NCI-H526 treated with DMSO at 0.1 percent for 48 hours (cell line): Measurements from ENCODE around the gene ZNF276.

Source experiments
- DNase-seq: peaks from one replicate; lab custom pipeline; 2025; lab: John Stamatoyannopoulos, UW

Gene ZNF276

GRCh38 chr16:89716493-89716892 is 4.8 kb upstream of the ZNF276 start:
- no peak for DNase-seq

GRCh38 chr16:89716916-89717687 is 4.2 kb upstream of the ZNF276 start:
- no peak for DNase-seq

DNA sequence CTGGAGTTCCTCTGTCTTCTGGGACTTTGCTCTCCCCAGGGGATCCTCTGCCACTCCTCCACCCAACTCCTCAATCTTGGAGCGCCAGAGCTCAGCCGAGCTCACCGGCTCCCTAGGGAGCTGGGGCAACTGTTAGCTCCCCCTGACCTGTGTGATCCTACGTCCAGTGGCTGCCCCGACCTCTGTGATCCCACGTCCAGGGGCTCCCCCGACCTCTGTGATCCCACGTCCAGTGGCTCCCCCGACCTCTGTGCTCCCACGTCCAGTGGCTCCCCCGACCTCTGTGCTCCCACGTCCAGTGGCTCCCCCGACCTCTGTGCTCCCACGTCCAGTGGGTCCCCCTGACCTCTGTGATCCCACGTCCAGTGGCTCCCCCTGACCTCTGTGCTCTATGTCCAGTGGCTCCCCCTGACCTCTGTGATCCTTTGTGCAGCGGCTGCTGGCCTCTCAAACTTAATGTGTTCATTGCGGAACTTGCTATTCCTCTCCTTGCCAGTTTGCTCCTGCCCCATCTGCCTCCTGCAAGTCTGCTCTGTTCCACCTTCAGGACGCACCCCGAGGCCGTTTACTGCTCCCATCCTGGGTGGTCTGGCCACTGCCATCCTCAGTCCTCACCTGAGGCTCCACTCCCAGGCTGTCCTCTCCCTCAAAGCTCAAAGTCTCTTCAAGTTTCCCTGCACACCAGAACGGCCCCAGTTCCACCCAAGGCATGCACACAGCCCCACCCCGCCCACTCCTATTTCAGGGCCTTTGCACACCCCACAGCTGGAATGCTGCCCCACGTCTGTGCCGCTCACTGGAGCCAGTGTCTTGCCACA is 3.4 kb upstream of the ZNF276 start:
- no peak for DNase-seq

- no peak for DNase-seq
Observed at GRCh38 chr16:89720551-89720812, 855 bp upstream of the ZNF276 start.

GRCh38 chr16:89721546-89722391 is 432 bp downstream of the ZNF276 start:
- no peak for DNase-seq

- DNase-seq = no peak
Observed at GRCh38 chr16:89722392-89723278, 1.3 kb downstream of the ZNF276 start.

GRCh38 chr16:89723279-89724250 is 2.2 kb downstream of the ZNF276 start:
- no peak for DNase-seq

DNA sequence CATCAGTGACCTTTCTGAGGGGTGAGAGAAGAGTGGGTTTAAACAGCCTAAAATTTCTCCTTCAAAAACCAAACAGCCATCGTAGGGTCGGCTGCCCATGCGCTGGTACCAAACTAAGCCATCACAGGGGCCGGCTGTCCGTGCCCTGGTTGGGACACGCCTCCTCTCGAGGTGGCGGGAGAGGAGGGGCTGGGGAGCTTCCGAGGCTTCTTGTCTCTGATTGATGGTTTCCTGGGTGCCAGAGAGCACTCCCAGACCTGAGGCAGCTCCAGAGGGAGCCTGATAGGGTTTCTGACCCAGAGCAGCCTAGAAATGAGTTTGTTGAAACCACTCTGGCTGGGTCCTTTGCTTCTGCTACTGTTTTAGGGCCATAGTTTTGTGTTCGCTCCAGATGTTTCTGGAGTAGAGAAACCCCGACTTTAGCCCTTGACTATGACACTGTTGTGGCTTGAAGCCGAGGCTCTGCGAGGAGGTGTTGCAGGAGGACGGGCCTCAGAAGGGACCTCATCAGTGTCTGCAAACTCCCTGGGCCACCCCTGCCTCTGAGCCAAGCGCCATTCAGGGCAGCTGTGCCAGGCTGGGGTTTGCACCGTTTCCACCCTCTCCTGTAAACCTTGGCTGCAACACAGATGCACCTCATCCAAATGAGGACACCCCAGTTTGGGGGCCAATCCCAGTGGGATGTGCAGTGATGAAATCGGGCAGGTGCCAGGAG is 6.2 kb downstream of the ZNF276 start:
- no peak for DNase-seq

- no peak for DNase-seq
Observed at GRCh38 chr16:89729293-89729692, 8.0 kb downstream of the ZNF276 start.

DNA sequence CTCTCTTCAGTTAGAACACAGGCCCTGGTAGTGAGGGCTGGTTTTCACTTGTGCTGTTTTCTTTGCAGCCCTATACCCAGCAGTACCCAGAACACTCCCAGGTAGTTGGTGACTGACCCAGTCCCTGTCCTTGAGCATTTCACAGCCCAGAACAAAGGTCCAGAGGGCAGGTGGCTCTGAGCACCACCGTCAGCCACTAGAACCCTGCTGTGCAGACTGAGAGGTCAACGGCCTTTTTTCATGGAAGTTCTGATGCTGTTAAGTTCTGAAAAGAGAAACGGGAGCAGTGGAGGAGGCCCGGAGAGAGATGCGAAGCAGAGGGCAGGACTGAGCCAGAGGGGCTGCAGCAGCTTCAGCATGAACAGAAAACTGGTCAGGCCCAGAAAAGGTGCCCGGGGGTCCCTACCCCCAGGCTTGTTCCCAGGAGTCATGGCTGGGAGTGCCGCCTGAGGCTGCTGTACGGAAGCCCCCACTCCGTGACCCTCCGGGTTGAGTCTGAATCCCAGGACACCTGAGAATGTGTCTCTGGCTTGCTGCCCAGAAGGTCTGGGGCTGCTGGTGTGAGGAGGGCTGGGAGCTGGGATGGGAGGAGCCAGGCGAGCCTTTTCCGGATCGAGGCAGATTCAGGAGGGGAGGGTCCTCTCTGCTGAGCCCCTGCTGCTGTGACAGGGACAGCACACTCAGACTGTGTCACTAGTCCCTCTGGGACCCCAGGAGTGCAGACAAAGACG is 8.7 kb downstream of the ZNF276 start:
- no peak for DNase-seq

DNA sequence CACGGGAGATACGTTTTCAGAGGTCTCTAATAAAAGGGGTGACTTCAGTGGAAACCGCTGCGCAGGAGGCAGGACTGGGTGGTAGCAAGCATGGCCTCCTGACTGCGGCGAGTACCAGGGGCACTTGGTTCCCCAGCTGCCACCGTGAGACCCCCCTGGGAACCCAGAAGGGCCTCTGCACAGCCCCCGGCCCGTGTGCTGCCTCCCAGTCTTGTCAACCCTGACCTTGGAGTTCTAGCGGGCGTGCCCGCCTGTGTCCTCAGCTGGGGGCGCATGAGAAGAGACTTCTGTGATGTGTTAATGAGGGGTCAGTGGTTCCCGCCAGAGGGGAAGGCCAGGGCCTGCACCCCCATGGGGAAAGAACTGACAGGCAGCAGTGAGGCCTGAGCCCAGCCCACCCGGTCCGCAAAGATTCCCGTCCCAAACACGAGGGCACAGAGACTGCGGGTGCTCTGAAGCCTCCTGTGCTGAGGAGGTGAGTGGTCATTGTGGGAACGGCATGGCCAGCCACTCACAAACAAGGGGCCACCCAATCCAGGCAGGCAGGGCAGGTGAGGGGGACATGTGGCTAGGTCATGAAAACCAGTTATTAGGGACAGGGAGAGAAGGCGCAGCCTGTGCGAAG is 9.4 kb downstream of the ZNF276 start:
- no peak for DNase-seq

GRCh38 chr16:89732142-89732917 is 11.0 kb downstream of the ZNF276 start:
- no peak for DNase-seq

DNA sequence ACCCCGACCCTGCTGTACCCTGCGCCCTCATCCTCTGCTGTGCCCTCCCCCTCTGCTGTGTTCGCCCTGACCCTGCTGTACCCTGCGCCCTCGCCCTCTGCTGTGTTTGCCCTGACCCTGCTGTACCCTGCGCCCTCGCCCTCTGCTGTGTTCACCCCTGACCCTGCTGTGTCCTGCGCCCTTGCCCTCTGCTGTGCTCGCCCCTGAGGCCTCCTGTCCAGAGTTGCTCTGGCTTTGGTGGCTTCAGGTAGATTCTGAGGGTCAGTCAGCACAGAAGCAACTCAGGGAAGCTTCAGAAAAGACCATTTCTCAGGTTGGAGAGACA is 11.5 kb downstream of the ZNF276 start:
- no peak for DNase-seq

- DNase-seq = no peak
Observed at GRCh38 chr16:89733322-89733721, 12.0 kb downstream of the ZNF276 start.

DNA sequence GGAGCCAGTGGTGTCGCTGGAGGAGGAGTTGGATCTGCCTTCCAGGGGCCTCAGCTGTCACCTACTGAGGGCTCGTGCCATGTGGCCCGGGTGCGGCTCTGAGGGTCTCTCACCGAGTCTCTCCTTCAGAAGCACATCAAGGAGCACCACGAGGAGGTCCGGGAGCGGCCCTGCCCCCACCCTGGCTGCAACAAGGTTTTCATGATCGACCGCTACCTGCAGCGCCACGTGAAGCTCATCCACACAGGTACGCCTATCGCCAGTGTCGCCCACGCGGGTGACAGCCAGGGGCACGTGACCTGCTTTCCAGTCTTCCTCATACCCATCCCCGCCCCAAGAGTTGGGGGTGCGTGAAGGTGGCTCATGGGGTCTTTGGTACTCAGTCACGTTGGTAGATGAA is 12.5 kb downstream of the ZNF276 start:
- DNase-seq = no peak

DNA sequence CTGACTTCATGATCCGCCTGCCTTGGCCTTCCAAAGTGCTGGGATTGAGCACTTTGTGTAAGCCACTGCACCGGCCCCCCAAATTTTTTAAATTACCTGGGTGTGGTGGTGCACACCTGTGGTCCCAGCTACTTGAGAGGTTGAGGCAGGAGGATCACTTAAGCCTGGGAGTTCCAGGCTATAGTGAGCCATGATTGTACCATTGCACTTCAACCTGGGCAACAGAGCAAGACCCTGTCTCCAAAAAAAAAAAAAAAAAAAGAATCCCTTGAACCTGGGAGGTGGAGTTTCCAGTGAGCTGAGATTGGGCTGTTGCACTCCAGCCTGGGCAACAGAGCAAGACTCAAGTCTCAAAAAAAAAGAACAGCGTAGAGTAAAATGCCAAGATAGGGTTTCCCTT is 15.2 kb downstream of the ZNF276 start:
- no peak for DNase-seq

GRCh38 chr16:89737341-89738071 is 16.2 kb downstream of the ZNF276 start:
- no peak for DNase-seq

GRCh38 chr16:89738072-89738377 is 16.7 kb downstream of the ZNF276 start:
- DNase-seq = no peak
